A673 (cell line): ENCODE data around the gene NT5DC2. TPM values are rescaled to one million over a fixed set of nuclear protein-coding genes. Genes with fewer than 3 reads are reported as not detected.

Experiments used
- BruUV-seq: library from RNA; stranded (reverse); fragments of 400-500 nt; replicated peaks from 2 replicates; lab custom pipeline; 2021; lab: Mats Ljungman, UMichigan
- CTCF ChIA-PET: fragments of 300-600 bp; sonication (Branson Sonifier 250); formaldehyde crosslinking; loops from one replicate; lab custom pipeline; 2022; ENCODE audit warnings: antibody characterized with exemption; lab: Charles Lee
- POLR2A ChIA-PET: fragments of 300-600 bp; sonication (Branson Sonifier 250); formaldehyde crosslinking; loops from one replicate; lab custom pipeline; 2022; ENCODE audit warnings: antibody characterized with exemption; ENCODE audit not compliant: low non-redundant PET; lab: Charles Lee
- DNase-seq: peaks from one replicate; pipeline ENCODE4 v3.0.0-alpha.2; 2015; ENCODE audit warnings: low spot score
- H3K27ac ChIP-seq: fragments of 200-600 bp; sonication (generic); 2 replicates; pipeline ENCODE4 v1.5.1; 2016; ENCODE audit warnings: mixed run types, low read depth, mild to moderate bottlenecking, mixed read lengths, antibody characterized with exemption, low read length; ENCODE audit not compliant: poor library complexity, severe bottlenecking
- H3K27me3 ChIP-seq: fragments of 200-600 bp; sonication (generic); replicated peaks from 2 replicates; pipeline ENCODE4 v1.6.1; 2017; ENCODE audit warnings: mixed run types, low read depth, mild to moderate bottlenecking, mixed read lengths, antibody characterized with exemption, low read length; ENCODE audit not compliant: insufficient read depth, poor library complexity
- H3K36me3 ChIP-seq: fragments of 200-600 bp; sonication (generic); 2 replicates; pipeline ENCODE4 v1.6.1; 2016; ENCODE audit warnings: mixed run types, mild to moderate bottlenecking, mixed read lengths, antibody characterized with exemption, low read length; ENCODE audit not compliant: insufficient read depth, poor library complexity, severe bottlenecking
- H3K4me1 ChIP-seq: fragments of 200-600 bp; sonication (generic); 2 replicates; pipeline ENCODE4 v1.6.1; 2017; ENCODE audit warnings: mixed run types, mild to moderate bottlenecking, mixed read lengths, antibody characterized with exemption, low read length; ENCODE audit not compliant: insufficient read depth, poor library complexity, severe bottlenecking
- H3K4me3 ChIP-seq: fragments of 200-600 bp; sonication (generic); 2 replicates; pipeline ENCODE4 v1.5.1; 2016; ENCODE audit warnings: low read depth, mixed run types, mild to moderate bottlenecking, mixed read lengths, low read length; ENCODE audit not compliant: poor library complexity, severe bottlenecking
- H3K9me3 ChIP-seq: fragments of 200-600 bp; sonication (generic); 2 replicates; pipeline ENCODE4 v1.6.1; 2016; ENCODE audit warnings: mixed run types, low read depth, mild to moderate bottlenecking, mixed read lengths, antibody characterized with exemption, low read length; ENCODE audit not compliant: poor library complexity, severe bottlenecking
- CTCF ChIP-seq: fragments of 300-800, 200-600 bp; sonication (generic); conservative IDR thresholded peaks from 2 replicates; pipeline ENCODE4 v1.5.1; 2017; ENCODE audit warnings: low read depth, mild to moderate bottlenecking, antibody characterized with exemption, low read length, moderate library complexity, mixed read lengths
- EZH2 ChIP-seq: fragments of 200-600 bp; sonication (generic); IDR thresholded peaks from 2 replicates; pipeline ENCODE4 v1.6.1; 2017; ENCODE audit warnings: borderline replicate concordance, low read depth, mild to moderate bottlenecking, mixed read lengths, antibody characterized with exemption, low read length; ENCODE audit not compliant: poor library complexity, severe bottlenecking
- intact Hi-C: fragments of 100-400 bp; cut with micrococcal nuclease; formaldehyde crosslinking; loops from one replicate; pipeline ENCODE4 v1.10.0; 2022; ENCODE audit not compliant: unreplicated experiment
- total RNA-seq: library from RNA; stranded (reverse); gene quantifications from 2 replicates; pipeline ENCODE4 v1.2.3, GENCODE V29; 2021

NT5DC2 gene
- total RNA-seq, 1 experiment from 2014 or later, result 108 TPM

GRCh38 chr3:52555056-52555455 is 21.4 kb upstream of the NT5DC2 start:
- H3K4me3 ChIP-seq, result no peak overlapping the region
- H3K27ac ChIP-seq, result no peak overlapping the region
- POLR2A ChIA-PET, result no interaction called here
- intact Hi-C loops, result no loop called here
- H3K4me1 ChIP-seq, result no peaks in the 10 kb centered on the region
- BruUV-seq, result no TSS peak
- H3K27me3 ChIP-seq, result no peaks in the 10 kb centered on the region
- no peak for TF ChIP-seq CTCF
- no peak for TF ChIP-seq EZH2
- peaks cover 17% of the 10 kb centered on the region for H3K36me3 ChIP-seq
- DNase-seq, result no peak
- no peaks in the 10 kb centered on the region for H3K9me3 ChIP-seq
- CTCF ChIA-PET, result no interaction called here

GRCh38 chr3:52554026-52554755 is 20.5 kb upstream of the NT5DC2 start:
- Histone ChIP-seq H3K27ac (no peak overlapping the region), H3K9me3 (no peaks in the 10 kb centered on the region), H3K36me3 (peaks cover 11% of the 10 kb centered on the region), H3K4me1 (no peaks in the 10 kb centered on the region), H3K4me3 (no peak overlapping the region), H3K27me3 (no peaks in the 10 kb centered on the region)
- ChIA-PET POLR2A (interaction anchor here (0.7 kb wide), 1 partner anchor 36 kb away, joined by 11 read pairs; no protein-coding TSS in a partner anchor), CTCF (no interaction called here)
- intact Hi-C loops, result no loop called here
- no peak for DNase-seq
- TF ChIP-seq CTCF (no peak), EZH2 (no peak)
- no TSS peak for BruUV-seq

- intact Hi-C loops, result no loop called here
- Histone ChIP-seq H3K4me3 (no peak overlapping the region), H3K27ac (no peak overlapping the region), H3K4me1 (no peaks in the 10 kb centered on the region), H3K27me3 (no peaks in the 10 kb centered on the region), H3K9me3 (no peaks in the 10 kb centered on the region), H3K36me3 (peaks cover 6% of the 10 kb centered on the region)
- DNase-seq, result no peak
- CTCF ChIA-PET, result no interaction called here
- POLR2A ChIA-PET, result no interaction called here
- BruUV-seq, result no TSS peak
- TF ChIP-seq EZH2 (no peak), CTCF (no peak)
These were observed 18.4 kb upstream of the NT5DC2 start for GRCh38 chr3:52552089-52552488.
